GM12892 (cell line): Measurements from ENCODE around the gene GPR157.

Experiments used
- POLR2A ChIP-seq: IDR thresholded peaks from 2 replicates; pipeline ENCODE4 v1.6.1; 2011; ENCODE audit warnings: low read depth, low read length, control low read depth
- POLR2AphosphoS5 ChIP-seq: IDR thresholded peaks from 2 replicates; pipeline ENCODE4 v1.6.1; 2011; ENCODE audit warnings: low read depth, low read length, control low read depth

DNA sequence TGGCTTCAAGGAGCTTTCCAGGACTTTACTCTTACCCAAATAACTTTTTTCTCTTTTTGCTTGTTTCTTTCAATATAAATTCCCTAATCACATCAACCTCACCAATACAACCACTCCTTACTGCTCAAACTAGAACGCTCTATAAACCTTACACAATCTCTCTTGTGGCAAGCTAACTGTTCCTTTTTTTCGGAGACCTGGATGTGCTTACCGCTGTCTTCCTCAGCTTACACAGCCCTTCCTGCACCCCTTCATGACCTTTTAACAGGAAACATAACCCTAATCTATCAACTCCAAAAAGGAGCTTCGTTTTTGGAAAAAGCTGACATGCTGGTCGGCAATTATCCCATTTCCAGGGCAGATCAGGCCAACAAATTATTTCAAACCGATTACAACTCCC is 35.3 kb downstream of the GPR157 start:
- TF ChIP-seq POLR2A (no peak), POLR2AphosphoS5 (no peak)
